HUDEP-2 (cell line): ENCODE data around the gene RITA1.

Source experiments
- DNase-seq, 76 experiments: peaks; one replicate each; lab custom pipeline; 2025; ENCODE audit not compliant: unreplicated experiment in 76 of 76; lab: John Stamatoyannopoulos, UW

The RITA1 gene

GRCh38 chr12:113152835-113153814, 32.4 kb upstream of the RITA1 start:
- peak in 50 of 76 experiments; percentile 8 to 67 (median 34) for DNase-seq

- no peak for DNase-seq
These were observed 31.1 kb upstream of the RITA1 start for GRCh38 chr12:113154351-113154973.

- DNase-seq: no peak
These were observed 30.5 kb upstream of the RITA1 start for GRCh38 chr12:113155060-113155459.

GRCh38 chr12:113155646-113156045, 29.9 kb upstream of the RITA1 start:
- DNase-seq: no peak

GRCh38 chr12:113157218-113157859, 28.2 kb upstream of the RITA1 start:
- no peak for DNase-seq

- no peak for DNase-seq
These were observed 26.9 kb upstream of the RITA1 start for GRCh38 chr12:113158439-113159203.

- DNase-seq: no peak
These were observed 25.6 kb upstream of the RITA1 start for GRCh38 chr12:113159937-113160336.

- peak in 18 of 76 experiments; percentile 4 to 51 (median 15) for DNase-seq
These were observed 24.0 kb upstream of the RITA1 start for GRCh38 chr12:113161415-113162016.

- DNase-seq: peak in 4 of 76 experiments; percentile 21 to 35 (median 22)
These were observed 23.2 kb upstream of the RITA1 start for GRCh38 chr12:113162102-113163029.

- DNase-seq: no peak
These were observed 22.5 kb upstream of the RITA1 start for GRCh38 chr12:113163030-113163360.

GRCh38 chr12:113164014-113164413, 21.5 kb upstream of the RITA1 start:
- DNase-seq: no peak

GRCh38 chr12:113165521-113166450, 19.7 kb upstream of the RITA1 start:
- DNase-seq: no peak

GRCh38 chr12:113167868-113168267, 17.7 kb upstream of the RITA1 start:
- DNase-seq: no peak

GRCh38 chr12:113169697-113170096, 15.8 kb upstream of the RITA1 start:
- no peak for DNase-seq

GRCh38 chr12:113170457-113170856, 15.1 kb upstream of the RITA1 start:
- DNase-seq: no peak

- DNase-seq: no peak
These were observed 14.6 kb upstream of the RITA1 start for GRCh38 chr12:113170926-113171325.

- DNase-seq: no peak
These were observed 14.0 kb upstream of the RITA1 start for GRCh38 chr12:113171543-113171942.

GRCh38 chr12:113172185-113172584, 13.3 kb upstream of the RITA1 start:
- no peak for DNase-seq
